ENCODE results near the gene MKS1.

MKS1 gene

DNA sequence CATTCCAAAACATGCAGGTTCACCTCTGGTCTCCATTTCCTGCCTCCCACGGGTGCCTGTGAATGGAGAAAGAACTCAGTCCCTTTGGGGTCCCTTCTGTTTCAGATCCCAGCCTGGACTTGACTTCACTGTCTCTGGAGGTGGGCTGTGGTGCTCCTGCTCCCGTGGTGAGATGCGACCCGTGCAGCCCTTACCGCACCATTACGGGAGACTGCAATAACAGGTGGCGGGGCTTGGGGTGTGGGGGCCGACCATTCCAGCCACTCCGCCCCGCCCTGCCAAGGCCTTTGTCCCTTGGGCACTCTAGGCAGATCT is 29.9 kb upstream of the MKS1 start:
- DNase-seq (ENCODE audit: extremely low read depth, low read depth): no peak
- TF ChIP-seq, protein P1, sequence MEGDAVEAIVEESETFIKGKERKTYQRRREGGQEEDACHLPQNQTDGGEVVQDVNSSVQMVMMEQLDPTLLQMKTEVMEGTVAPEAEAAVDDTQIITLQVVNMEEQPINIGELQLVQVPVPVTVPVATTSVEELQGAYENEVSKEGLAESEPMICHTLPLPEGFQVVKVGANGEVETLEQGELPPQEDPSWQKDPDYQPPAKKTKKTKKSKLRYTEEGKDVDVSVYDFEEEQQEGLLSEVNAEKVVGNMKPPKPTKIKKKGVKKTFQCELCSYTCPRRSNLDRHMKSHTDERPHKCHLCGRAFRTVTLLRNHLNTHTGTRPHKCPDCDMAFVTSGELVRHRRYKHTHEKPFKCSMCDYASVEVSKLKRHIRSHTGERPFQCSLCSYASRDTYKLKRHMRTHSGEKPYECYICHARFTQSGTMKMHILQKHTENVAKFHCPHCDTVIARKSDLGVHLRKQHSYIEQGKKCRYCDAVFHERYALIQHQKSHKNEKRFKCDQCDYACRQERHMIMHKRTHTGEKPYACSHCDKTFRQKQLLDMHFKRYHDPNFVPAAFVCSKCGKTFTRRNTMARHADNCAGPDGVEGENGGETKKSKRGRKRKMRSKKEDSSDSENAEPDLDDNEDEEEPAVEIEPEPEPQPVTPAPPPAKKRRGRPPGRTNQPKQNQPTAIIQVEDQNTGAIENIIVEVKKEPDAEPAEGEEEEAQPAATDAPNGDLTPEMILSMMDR (IDR thresholded peaks at IDR 0.05; ENCODE audit: low read depth, low read length): no peak

DNA sequence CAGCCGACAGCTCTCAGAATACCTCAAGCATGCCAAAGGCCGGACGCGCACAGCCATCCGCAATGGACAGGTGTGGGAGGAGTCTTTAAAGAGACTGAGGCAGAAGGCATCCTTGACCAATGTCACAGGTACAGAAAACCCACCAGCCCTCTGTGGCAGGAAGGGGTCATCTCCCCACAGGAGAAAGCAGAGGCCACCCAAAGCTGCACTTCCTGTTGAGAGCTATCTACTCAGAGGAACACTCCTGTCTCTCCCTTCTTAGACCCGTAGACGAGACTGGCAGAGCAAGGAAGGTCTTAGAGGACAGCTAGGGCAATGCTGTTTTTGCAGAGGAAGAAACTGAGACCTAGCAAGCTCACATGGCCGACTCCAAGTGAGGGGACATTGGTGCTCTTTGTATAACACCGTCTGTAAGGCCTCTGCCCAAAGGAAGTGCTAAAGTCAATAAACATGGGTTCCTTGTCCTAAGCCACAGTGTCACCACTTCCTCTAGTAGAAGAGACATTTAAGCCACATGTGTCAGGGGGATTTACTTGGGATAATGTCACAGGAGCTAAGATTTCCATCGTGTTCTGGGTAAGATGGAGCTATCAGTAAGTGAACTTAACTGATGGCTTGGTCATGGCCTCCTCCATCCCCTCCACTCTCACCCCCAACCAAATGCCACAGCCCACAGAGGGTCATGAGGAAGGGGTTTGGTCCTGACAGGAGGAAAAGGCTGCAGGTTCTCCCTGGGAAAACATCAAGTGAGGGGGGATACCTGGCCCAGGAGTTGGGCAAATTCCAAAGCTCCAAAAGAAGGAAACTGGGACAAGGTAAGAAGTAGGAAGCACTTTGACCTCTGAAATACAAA is 28.7 kb upstream of the MKS1 start:
- TF ChIP-seq, protein P1 (IDR thresholded peaks at IDR 0.05; ENCODE audit: low read depth, low read length): no peak
- DNase-seq (ENCODE audit: extremely low read depth, low read depth): no peak

GRCh38 chr17:58246781-58247180 is 27.7 kb upstream of the MKS1 start:
- TF ChIP-seq, protein P1 (IDR thresholded peaks at IDR 0.05; ENCODE audit: low read depth, low read length): no peak
- DNase-seq (ENCODE audit: extremely low read depth, low read depth): no peak

GRCh38 chr17:58246104-58246740 is 27.2 kb upstream of the MKS1 start:
- no peak for DNase-seq (ENCODE audit: extremely low read depth, low read depth)
- TF ChIP-seq, protein P1 (IDR thresholded peaks at IDR 0.05; ENCODE audit: low read depth, low read length): no peak

- TF ChIP-seq, protein P1 (IDR thresholded peaks at IDR 0.05; ENCODE audit: low read depth, low read length): no peak
- DNase-seq (ENCODE audit: extremely low read depth, low read depth): no peak
Measured at GRCh38 chr17:58245428-58246103, 26.5 kb upstream of the MKS1 start.

DNA sequence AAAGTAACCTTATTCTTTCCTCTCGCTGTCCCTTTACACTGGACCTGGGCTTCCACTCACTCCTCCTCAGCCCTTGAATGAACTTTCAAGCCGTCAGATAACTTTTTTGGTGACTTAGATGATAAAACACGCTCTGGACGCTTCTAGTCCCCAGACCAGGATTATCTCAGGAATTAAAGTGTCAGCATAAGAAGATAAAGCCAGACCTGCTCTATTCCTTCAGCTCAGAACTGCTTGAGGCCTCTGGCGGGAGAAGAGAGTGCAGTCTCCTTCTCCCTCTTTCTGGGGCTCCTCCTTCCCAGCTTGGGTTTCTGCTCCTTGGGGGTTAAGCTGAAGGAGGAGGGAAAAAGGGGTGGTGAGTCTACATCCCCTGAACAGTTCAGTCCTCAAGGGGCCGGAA is 25.9 kb upstream of the MKS1 start:
- no peak for DNase-seq (ENCODE audit: extremely low read depth, low read depth)
- TF ChIP-seq, protein P1 (IDR thresholded peaks at IDR 0.05; ENCODE audit: low read depth, low read length): no peak

All from AG09319 (cell line).